Measurements from ENCODE around the gene ZNF37A. TPM values are rescaled to one million over a fixed set of nuclear protein-coding genes. Genes with fewer than 3 reads are reported as not detected.
"Not testable (repeated sequence)": the region's sequence is repeated elsewhere in the genome, so short reads cannot be mapped to it uniquely, and the experiment has no call there.

ZNF37A gene
- total RNA-seq, 4 donors from 2014 or later, result 20.9 to 45.2 (median 25.2) TPM

- Histone ChIP-seq H3K27me3 (no peaks in the 10 kb centered on the region), H3K4me3 (replicated peaks in 1 of 3) (no peak overlapping the region), H3K27ac (no peak overlapping the region), H3K9me3 (no peaks in the 10 kb centered on the region), H3K4me1 (no peaks in the 10 kb centered on the region), H3K36me3 (no peaks in the 10 kb centered on the region)
- 85 to 89% methylated on average over 1 of the region's 1 CpG for WGBS, 2 donors
- TF ChIP-seq CTCF (IDR thresholded peaks at IDR 0.05), result no peak
- TF ChIP-seq POLR2A (IDR thresholded peaks at IDR 0.05), result no peak
- DNase-seq, result no peak
- intact Hi-C loops (cut with DNase I), result no loop called here
Observed at GRCh38 chr10:38147686-38148085, 53.5 kb downstream of the ZNF37A start.

GRCh38 chr10:38150891-38151463, 56.8 kb downstream of the ZNF37A start:
- H3K27ac ChIP-seq; H3K4me3 ChIP-seq (replicated peaks in 1 of 3); H3K27me3 ChIP-seq; H3K4me1 ChIP-seq; H3K9me3 ChIP-seq; DNase-seq; intact Hi-C loops (cut with DNase I); H3K36me3 ChIP-seq: not testable (repeated sequence)
- 73 to 80% methylated on average over 5 of the region's 5 CpGs for WGBS, 2 donors

GRCh38 chr10:38156416-38157269, 62.5 kb downstream of the ZNF37A start:
- intact Hi-C loops (cut with DNase I), result no loop called here
- DNase-seq, result no peak
- Histone ChIP-seq H3K9me3 (no peaks in the 10 kb centered on the region), H3K27ac (no peak overlapping the region), H3K4me3 (replicated peaks in 1 of 3) (no peak overlapping the region), H3K36me3 (no peaks in the 10 kb centered on the region), H3K27me3 (no peaks in the 10 kb centered on the region), H3K4me1 (no peaks in the 10 kb centered on the region)
- 89 to 92% methylated on average over 21 to 34 of the region's 37 CpGs for WGBS, 2 donors
- TF ChIP-seq CTCF (IDR thresholded peaks at IDR 0.05) (no peak), POLR2A (IDR thresholded peaks at IDR 0.05) (no peak)

- WGBS, 2 donors, result 95% methylated on average over 10 of the region's 10 CpGs
- no peaks in the 10 kb centered on the region for H3K27me3 ChIP-seq
- H3K9me3 ChIP-seq, result no peaks in the 10 kb centered on the region
- no peak for TF ChIP-seq CTCF (IDR thresholded peaks at IDR 0.05)
- TF ChIP-seq POLR2A (IDR thresholded peaks at IDR 0.05), result no peak
- intact Hi-C loops (cut with DNase I), result no loop called here
- H3K4me1 ChIP-seq, result no peaks in the 10 kb centered on the region
- H3K36me3 ChIP-seq, result no peaks in the 10 kb centered on the region
- no peak overlapping the region for H3K4me3 ChIP-seq (replicated peaks in 1 of 3)
- DNase-seq, result no peak
- H3K27ac ChIP-seq, result no peak overlapping the region
Observed at GRCh38 chr10:38157270-38157685, 63.1 kb downstream of the ZNF37A start.

DNA sequence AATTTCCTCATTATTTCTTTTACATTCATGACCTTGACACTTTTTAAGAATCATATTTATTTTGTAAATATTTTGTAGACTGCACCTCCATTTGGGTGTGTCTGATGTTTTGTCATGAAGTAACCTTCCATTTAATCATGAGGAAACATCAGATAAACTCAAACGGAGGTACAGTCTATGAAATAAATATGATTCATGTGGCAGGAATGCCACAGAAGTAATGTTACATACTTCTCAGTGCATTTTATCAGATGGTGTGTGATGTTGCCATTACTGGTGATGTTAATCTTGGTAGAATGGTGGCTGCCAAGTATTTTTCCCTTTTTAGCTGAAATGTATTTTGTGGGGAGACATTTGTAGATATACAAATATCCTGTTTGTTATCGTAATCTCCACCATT, 64.9 kb downstream of the ZNF37A start:
- intact Hi-C loops (cut with DNase I), result no loop called here
- Histone ChIP-seq H3K36me3 (no peaks in the 10 kb centered on the region), H3K4me1 (no peaks in the 10 kb centered on the region), H3K27me3 (no peaks in the 10 kb centered on the region), H3K9me3 (no peaks in the 10 kb centered on the region), H3K4me3 (replicated peaks in 1 of 3) (no peak overlapping the region), H3K27ac (no peak overlapping the region)
- 83 to 86% methylated on average over 2 of the region's 2 CpGs for WGBS, 2 donors
- TF ChIP-seq POLR2A (IDR thresholded peaks at IDR 0.05) (no peak), CTCF (IDR thresholded peaks at IDR 0.05) (no peak)
- DNase-seq, result no peak
